Measurements from ENCODE around the gene ZIC1. TPM values are rescaled to one million over a fixed set of nuclear protein-coding genes. Genes with fewer than 3 reads are reported as not detected.

Gene ZIC1
- total RNA-seq, 1 experiment from 2014 or later = not detected

- intact Hi-C loops (cut with micrococcal nuclease) = loop anchor here (5.0 kb wide), 1 partner anchor 713 kb away; no protein-coding TSS in a partner anchor
- Histone ChIP-seq H3K27me3 (ENCODE audit: insufficient read depth, low read length) (peaks cover 6% of the 10 kb centered on the region; the same call in 1 of the 2 replicates), H4K20me1 (ENCODE audit: insufficient read depth) (no peaks in the 10 kb centered on the region)
Observed at GRCh38 chr3:147364771-147365170, 44.4 kb upstream of the ZIC1 start.

GRCh38 chr3:147365196-147366115 lies 43.7 kb upstream of the ZIC1 start:
- Histone ChIP-seq H3K79me2 (ENCODE audit: insufficient read depth, low read length) (no peaks in the 10 kb centered on the region), H3K36me3 (ENCODE audit: control insufficient read depth in 1 of 2, insufficient read depth in 2 of 2, low read length in 2 of 2) (no peaks in the 10 kb centered on the region), H3K27me3 (ENCODE audit: insufficient read depth, low read length) (peaks cover 6% of the 10 kb centered on the region; the same call in 1 of the 2 replicates), H2AFZ (ENCODE audit: low read depth, low read length, poor library complexity, severe bottlenecking) (no peak overlapping the region), H3K27ac (ENCODE audit: low read depth, low read length) (no peak overlapping the region), H3K4me1 (ENCODE audit: control insufficient read depth in 1 of 2, insufficient read depth in 2 of 2, low read length in 2 of 2) (no peaks in the 10 kb centered on the region), H4K20me1 (ENCODE audit: insufficient read depth) (no peaks in the 10 kb centered on the region), H3K4me3 (replicated peaks in 1 of 2; ENCODE audit: low read depth in 1 of 2, low read length in 2 of 2) (no peak overlapping the region), H3K4me2 (ENCODE audit: low read length) (no peak overlapping the region), H3K9me2 (ENCODE audit: insufficient read depth) (no peaks in the 10 kb centered on the region), H3K9ac (ENCODE audit: low read length) (no peak overlapping the region), H3K9me3 (ENCODE audit: control insufficient read depth in 1 of 2, insufficient read depth in 1 of 2, low read depth in 1 of 2, low read length in 2 of 2) (no peaks in the 10 kb centered on the region)
- ChIA-PET CTCF (no interaction called here), RAD21 (ENCODE audit: low non-redundant PET in 1 of 2, low total read pairs in 2 of 2, uncharacterized antibody in 2 of 2, unreplicated experiment in 2 of 2) (no interaction called here), POLR2A (no interaction called here)
- DNase-seq (ENCODE audit: low read depth, low spot score) = no peak
- BruUV-seq (replicated peaks) = no TSS peak
- no peak for ATAC-seq
- intact Hi-C loops (cut with micrococcal nuclease) = no loop called here
- TF ChIP-seq SP1 (IDR thresholded peaks at IDR 0.05; ENCODE audit: low read depth) (no peak), EZH2phosphoT487 (IDR thresholded peaks at IDR 0.05; ENCODE audit: borderline replicate concordance) (no peak), ZBTB33 (IDR thresholded peaks at IDR 0.05; ENCODE audit: extremely low read depth, insufficient replicate concordance, low read length) (no peak), CTCF (IDR thresholded peaks at IDR 0.05 in 2 of 3, conservative IDR thresholded peaks at IDR 0.05 in 1 of 3; ENCODE audit: borderline replicate concordance in 1 of 3, insufficient read depth in 1 of 3, low read depth in 2 of 3, low read length in 2 of 3) (no peak), POLR2AphosphoS5 (IDR thresholded peaks at IDR 0.05; ENCODE audit: low read depth, low read length) (no peak), SRF (IDR thresholded peaks at IDR 0.05; ENCODE audit: low read depth) (no peak), TCF7L2 (IDR thresholded peaks at IDR 0.05; ENCODE audit: borderline replicate concordance, extremely low read depth, insufficient read depth, insufficient read length) (no peak), ZFX (IDR thresholded peaks at IDR 0.05) (no peak), EZH2 (IDR thresholded peaks at IDR 0.05) (no peak), RAD21 (IDR thresholded peaks at IDR 0.05; ENCODE audit: low read depth) (no peak), SIN3A (IDR thresholded peaks at IDR 0.05; ENCODE audit: low read depth) (no peak), MAX (IDR thresholded peaks at IDR 0.05) (no peak)

More at GRCh38 chr3:147364771-147365170, 44.4 kb upstream of the ZIC1 start:
- ChIA-PET RAD21 (ENCODE audit: low non-redundant PET in 1 of 2, low total read pairs in 2 of 2, uncharacterized antibody in 2 of 2, unreplicated experiment in 2 of 2) (no interaction called here), POLR2A (no interaction called here), CTCF (no interaction called here)
- Histone ChIP-seq H3K4me1 (ENCODE audit: control insufficient read depth in 1 of 2, insufficient read depth in 2 of 2, low read length in 2 of 2) (no peaks in the 10 kb centered on the region), H3K4me3 (replicated peaks in 1 of 2; ENCODE audit: low read depth in 1 of 2, low read length in 2 of 2) (no peak overlapping the region), H3K79me2 (ENCODE audit: insufficient read depth, low read length) (no peaks in the 10 kb centered on the region), H3K36me3 (ENCODE audit: control insufficient read depth in 1 of 2, insufficient read depth in 2 of 2, low read length in 2 of 2) (no peaks in the 10 kb centered on the region), H3K9ac (ENCODE audit: low read length) (no peak overlapping the region), H3K9me2 (ENCODE audit: insufficient read depth) (no peaks in the 10 kb centered on the region), H3K27ac (ENCODE audit: low read depth, low read length) (no peak overlapping the region), H3K9me3 (ENCODE audit: control insufficient read depth in 1 of 2, insufficient read depth in 1 of 2, low read depth in 1 of 2, low read length in 2 of 2) (no peaks in the 10 kb centered on the region), H3K4me2 (ENCODE audit: low read length) (no peak overlapping the region), H2AFZ (ENCODE audit: low read depth, low read length, poor library complexity, severe bottlenecking) (no peak overlapping the region)
- ATAC-seq (no peak), DNase-seq (ENCODE audit: low read depth, low spot score) (no peak)
- BruUV-seq (replicated peaks) = no TSS peak
- TF ChIP-seq ATF3 (IDR thresholded peaks at IDR 0.05) = no peak

Data from HCT116 (cell line).